ENCODE data around the gene ZC2HC1C.
"Not testable (repeated sequence)": the region's sequence is repeated elsewhere in the genome, so short reads cannot be mapped to it uniquely, and the experiment has no call there.

ZC2HC1C gene

DNA sequence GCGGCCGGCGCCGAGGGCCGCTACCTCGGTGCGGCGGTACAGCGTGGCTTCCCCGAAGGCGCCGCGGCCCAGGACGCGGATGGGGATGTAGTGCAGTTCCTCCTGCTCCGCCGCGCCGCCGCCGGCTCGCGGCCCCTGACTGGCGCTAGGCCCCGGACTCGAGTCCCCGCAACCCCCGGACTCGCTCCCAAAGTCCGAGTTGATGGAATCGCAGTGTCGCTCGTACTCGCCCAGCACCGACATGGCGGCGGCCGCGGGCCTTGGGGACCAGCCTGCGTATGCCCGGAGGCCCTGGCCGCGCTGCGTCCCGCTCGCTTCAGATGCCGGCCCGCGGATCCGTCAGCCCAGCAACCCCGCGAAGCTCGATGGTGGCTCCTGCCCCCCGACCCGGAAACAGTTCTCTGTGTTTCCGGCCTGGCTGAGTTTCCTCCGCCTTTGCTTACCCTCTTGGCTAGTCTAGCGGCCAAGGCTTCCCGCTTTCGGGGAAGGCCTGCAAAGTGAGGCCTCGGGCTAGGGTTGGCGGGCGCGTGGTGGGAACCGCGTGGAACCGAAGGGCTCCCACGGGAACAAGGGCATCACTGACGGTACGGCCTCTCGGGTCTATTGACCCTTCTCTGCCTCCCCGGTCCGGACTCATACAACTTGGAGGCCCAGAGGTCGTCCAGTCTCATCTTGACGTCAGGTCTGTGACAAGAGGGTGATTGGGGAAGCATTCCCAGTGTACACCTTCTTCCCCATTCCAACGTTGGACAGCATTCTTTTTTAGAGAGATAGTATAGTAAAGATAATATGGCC, 57.4 kb downstream of the ZC2HC1C start, which contains the start of gene NEK9:
NEK9 (minus strand) TSS at position 370 of the 795 bp plus-strand sequence; CDS start at position 243, 127 bp downstream.
- H3K79me2 ChIP-seq (ENCODE audit: insufficient read depth, low read length): peaks cover 40% of the 10 kb centered on the region
- peak within 1 kb of the TSS; percentile 94 for H3K4me2 ChIP-seq (ENCODE audit: low read depth, low read length, poor library complexity, severe bottlenecking)
- H3K4me3 ChIP-seq (ENCODE audit: low read length, poor library complexity, severe bottlenecking): peak within 1 kb of the TSS; percentile 91

DNA sequence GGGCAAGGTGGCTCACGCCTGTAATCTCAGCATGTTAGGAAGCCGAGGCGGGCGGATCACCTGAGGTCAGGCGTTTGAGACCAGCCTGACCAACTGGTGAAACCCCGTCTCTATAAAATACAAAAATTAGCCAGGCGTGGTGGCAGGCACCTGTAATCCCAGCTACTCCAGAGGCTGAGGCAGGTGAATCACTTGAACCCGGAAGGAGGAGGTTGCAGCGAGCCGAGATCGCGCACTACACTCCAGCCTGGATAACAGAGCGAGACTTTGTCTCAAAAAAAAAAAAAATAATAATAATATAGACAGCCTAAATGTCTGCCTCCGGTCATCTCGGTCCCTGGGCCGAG, 58.0 kb downstream of the ZC2HC1C start:
- peaks cover 15% of the 10 kb centered on the region for H4K20me1 ChIP-seq (ENCODE audit: insufficient read depth, low read length, poor library complexity, severe bottlenecking)
- H2AFZ ChIP-seq (ENCODE audit: low read length): peak overlapping the region; percentile 91
- H3K9ac ChIP-seq (ENCODE audit: low read depth, low read length, poor library complexity, severe bottlenecking): peak overlapping the region; percentile 95
- not testable (repeated sequence) for H3K9me3 ChIP-seq (ENCODE audit: insufficient read depth, low read depth, low read length); H3F3A ChIP-seq (ENCODE audit: low read depth); H3K9me2 ChIP-seq (replicated peaks; ENCODE audit: low read depth, low read length); H3K27me3 ChIP-seq (ENCODE audit: insufficient read depth, low read length, poor library complexity, severe bottlenecking); H3K36me3 ChIP-seq (ENCODE audit: insufficient read depth, low read length)
- peak overlapping the region; percentile 91 for H3K4me3 ChIP-seq (ENCODE audit: low read length, poor library complexity, severe bottlenecking)
- peaks cover 26% of the 10 kb centered on the region for H3K4me1 ChIP-seq (ENCODE audit: insufficient read depth, low read length, poor library complexity, severe bottlenecking)
- peak overlapping the region; percentile 94 for H3K4me2 ChIP-seq (ENCODE audit: low read depth, low read length, poor library complexity, severe bottlenecking)
- H3K79me2 ChIP-seq (ENCODE audit: insufficient read depth, low read length): peaks cover 40% of the 10 kb centered on the region

More for the DNA sequence above, 57.4 kb downstream of the ZC2HC1C start, which contains the start of gene NEK9:
- Histone ChIP-seq H3K9me2 (replicated peaks; ENCODE audit: low read depth, low read length) (no peaks in the 10 kb centered on the region), H3F3A (ENCODE audit: low read depth) (no peaks in the 10 kb centered on the region), H3K27me3 (ENCODE audit: insufficient read depth, low read length, poor library complexity, severe bottlenecking) (no peaks in the 10 kb centered on the region), H3K9me3 (ENCODE audit: insufficient read depth, low read depth, low read length) (no peaks in the 10 kb centered on the region), H3K36me3 (ENCODE audit: insufficient read depth, low read length) (peaks cover 8% of the 10 kb centered on the region), H2AFZ (ENCODE audit: low read length) (peak within 1 kb of the TSS; percentile 91), H3K9ac (ENCODE audit: low read depth, low read length, poor library complexity, severe bottlenecking) (peak within 1 kb of the TSS; percentile 95), H3K4me1 (ENCODE audit: insufficient read depth, low read length, poor library complexity, severe bottlenecking) (peaks cover 26% of the 10 kb centered on the region), H4K20me1 (ENCODE audit: insufficient read depth, low read length, poor library complexity, severe bottlenecking) (peaks cover 15% of the 10 kb centered on the region)
- TF ChIP-seq EZH2phosphoT487 (IDR thresholded peaks at IDR 0.05; ENCODE audit: borderline replicate concordance): no peak
- TF ChIP-seq, protein P1, sequence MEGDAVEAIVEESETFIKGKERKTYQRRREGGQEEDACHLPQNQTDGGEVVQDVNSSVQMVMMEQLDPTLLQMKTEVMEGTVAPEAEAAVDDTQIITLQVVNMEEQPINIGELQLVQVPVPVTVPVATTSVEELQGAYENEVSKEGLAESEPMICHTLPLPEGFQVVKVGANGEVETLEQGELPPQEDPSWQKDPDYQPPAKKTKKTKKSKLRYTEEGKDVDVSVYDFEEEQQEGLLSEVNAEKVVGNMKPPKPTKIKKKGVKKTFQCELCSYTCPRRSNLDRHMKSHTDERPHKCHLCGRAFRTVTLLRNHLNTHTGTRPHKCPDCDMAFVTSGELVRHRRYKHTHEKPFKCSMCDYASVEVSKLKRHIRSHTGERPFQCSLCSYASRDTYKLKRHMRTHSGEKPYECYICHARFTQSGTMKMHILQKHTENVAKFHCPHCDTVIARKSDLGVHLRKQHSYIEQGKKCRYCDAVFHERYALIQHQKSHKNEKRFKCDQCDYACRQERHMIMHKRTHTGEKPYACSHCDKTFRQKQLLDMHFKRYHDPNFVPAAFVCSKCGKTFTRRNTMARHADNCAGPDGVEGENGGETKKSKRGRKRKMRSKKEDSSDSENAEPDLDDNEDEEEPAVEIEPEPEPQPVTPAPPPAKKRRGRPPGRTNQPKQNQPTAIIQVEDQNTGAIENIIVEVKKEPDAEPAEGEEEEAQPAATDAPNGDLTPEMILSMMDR (conservative IDR thresholded peaks at IDR 0.05; ENCODE audit: low read length): no peak

DNA sequence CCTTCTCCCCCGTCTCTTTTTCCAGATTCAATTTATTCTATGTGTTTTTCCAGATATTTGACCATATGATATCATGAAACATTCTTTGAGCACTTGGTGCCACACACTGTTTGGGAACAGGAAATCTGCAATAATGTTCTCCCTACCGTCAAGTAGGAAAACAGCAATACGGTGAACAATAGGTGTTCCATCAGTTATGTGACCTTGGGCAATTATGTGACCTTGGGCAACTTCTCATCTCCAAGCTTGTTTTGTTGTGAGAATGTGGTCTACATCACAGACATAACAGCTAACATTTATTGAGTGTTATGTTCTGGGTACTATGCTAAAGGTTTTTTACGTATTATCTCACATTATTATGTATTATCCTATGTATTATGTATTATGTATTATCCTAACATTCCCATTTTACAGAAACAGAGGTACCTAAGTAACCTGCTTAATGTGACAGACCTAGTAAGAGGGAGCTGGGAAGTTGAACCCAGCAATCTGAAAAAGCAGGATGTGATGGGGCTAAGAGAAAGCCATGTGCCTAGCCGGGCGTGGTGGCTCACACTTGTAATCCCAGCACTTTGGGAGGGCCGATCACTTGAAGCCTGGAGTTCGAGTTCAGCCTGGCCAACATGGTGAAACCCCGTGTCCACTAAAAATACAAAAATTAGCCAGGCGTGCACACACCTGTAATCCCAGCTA, 58.6 kb downstream of the ZC2HC1C start:
- Histone ChIP-seq H2AFZ (ENCODE audit: low read length) (no peak overlapping the region), H3K27me3 (ENCODE audit: insufficient read depth, low read length, poor library complexity, severe bottlenecking) (no peaks in the 10 kb centered on the region), H3K4me1 (ENCODE audit: insufficient read depth, low read length, poor library complexity, severe bottlenecking) (peaks cover 26% of the 10 kb centered on the region), H3K4me3 (ENCODE audit: low read length, poor library complexity, severe bottlenecking) (peak overlapping the region; percentile 91), H3K79me2 (ENCODE audit: insufficient read depth, low read length) (peaks cover 40% of the 10 kb centered on the region), H4K20me1 (ENCODE audit: insufficient read depth, low read length, poor library complexity, severe bottlenecking) (peaks cover 15% of the 10 kb centered on the region), H3K36me3 (ENCODE audit: insufficient read depth, low read length) (peaks cover 15% of the 10 kb centered on the region), H3K9me3 (ENCODE audit: insufficient read depth, low read depth, low read length) (no peaks in the 10 kb centered on the region), H3K4me2 (ENCODE audit: low read depth, low read length, poor library complexity, severe bottlenecking) (peak overlapping the region; percentile 94), H3K9me2 (replicated peaks; ENCODE audit: low read depth, low read length) (no peaks in the 10 kb centered on the region), H3F3A (ENCODE audit: low read depth) (no peaks in the 10 kb centered on the region), H3K9ac (ENCODE audit: low read depth, low read length, poor library complexity, severe bottlenecking) (peak overlapping the region; percentile 95)
- TF ChIP-seq EZH2phosphoT487 (IDR thresholded peaks at IDR 0.05; ENCODE audit: borderline replicate concordance): no peak
- TF ChIP-seq, protein P1 (conservative IDR thresholded peaks at IDR 0.05; ENCODE audit: low read length): no peak

Measured in Loucy (cell line).